ENCODE results near the gene SF3B1.
"Not testable (repeated sequence)": the region's sequence is repeated elsewhere in the genome, so short reads cannot be mapped to it uniquely, and the experiment has no call there.

The SF3B1 gene, protein sequence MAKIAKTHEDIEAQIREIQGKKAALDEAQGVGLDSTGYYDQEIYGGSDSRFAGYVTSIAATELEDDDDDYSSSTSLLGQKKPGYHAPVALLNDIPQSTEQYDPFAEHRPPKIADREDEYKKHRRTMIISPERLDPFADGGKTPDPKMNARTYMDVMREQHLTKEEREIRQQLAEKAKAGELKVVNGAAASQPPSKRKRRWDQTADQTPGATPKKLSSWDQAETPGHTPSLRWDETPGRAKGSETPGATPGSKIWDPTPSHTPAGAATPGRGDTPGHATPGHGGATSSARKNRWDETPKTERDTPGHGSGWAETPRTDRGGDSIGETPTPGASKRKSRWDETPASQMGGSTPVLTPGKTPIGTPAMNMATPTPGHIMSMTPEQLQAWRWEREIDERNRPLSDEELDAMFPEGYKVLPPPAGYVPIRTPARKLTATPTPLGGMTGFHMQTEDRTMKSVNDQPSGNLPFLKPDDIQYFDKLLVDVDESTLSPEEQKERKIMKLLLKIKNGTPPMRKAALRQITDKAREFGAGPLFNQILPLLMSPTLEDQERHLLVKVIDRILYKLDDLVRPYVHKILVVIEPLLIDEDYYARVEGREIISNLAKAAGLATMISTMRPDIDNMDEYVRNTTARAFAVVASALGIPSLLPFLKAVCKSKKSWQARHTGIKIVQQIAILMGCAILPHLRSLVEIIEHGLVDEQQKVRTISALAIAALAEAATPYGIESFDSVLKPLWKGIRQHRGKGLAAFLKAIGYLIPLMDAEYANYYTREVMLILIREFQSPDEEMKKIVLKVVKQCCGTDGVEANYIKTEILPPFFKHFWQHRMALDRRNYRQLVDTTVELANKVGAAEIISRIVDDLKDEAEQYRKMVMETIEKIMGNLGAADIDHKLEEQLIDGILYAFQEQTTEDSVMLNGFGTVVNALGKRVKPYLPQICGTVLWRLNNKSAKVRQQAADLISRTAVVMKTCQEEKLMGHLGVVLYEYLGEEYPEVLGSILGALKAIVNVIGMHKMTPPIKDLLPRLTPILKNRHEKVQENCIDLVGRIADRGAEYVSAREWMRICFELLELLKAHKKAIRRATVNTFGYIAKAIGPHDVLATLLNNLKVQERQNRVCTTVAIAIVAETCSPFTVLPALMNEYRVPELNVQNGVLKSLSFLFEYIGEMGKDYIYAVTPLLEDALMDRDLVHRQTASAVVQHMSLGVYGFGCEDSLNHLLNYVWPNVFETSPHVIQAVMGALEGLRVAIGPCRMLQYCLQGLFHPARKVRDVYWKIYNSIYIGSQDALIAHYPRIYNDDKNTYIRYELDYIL

DNA sequence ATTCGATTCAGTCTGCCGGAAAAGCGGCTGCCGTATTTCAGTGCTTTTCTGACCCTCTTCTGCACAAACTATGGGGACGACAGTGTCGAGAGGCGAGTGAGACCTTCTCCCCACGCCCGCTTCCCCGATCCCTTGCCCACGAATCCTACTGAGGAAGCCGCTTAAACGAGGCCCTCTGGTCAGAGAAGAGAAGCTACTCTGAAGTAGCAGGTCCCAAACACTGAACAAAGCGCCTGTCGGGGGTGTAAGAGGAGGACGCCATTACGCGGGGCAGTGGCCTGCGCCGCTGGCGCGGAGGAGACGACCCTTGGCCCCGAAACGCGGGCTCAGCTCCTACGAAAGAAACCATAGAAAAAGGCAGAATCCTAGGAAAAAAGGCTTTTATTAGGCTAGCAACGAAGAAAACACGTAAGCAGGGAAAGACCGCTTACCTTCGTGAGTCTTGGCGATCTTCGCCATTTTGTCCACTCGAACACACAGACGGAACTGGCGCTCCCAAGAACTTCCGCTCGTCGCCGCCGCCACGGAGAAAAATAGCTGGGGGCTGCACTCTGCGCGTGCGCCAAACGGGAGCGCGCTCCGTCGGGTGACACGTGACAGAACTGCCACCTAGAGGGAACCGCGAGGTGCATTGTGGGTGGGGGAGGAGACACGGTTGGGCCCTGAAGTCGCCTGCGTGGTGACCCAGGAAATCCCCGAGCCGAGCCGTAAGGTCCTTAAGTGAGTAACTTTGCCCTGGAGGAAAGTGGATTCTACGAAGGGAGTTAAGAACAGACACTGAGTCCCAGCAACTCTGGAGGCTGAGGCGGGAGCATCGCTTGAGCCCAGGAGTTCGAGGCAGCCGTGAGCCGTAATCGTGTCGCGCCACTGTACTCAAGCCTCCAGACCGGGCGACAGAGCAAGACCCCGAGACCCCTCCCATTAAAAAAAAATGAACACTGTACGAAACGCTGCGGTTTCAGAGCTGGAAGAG is at the start of gene SF3B1:
SF3B1 (minus strand) TSS at position 488 of the 973 bp plus-strand sequence; CDS start at position 459, 29 bp downstream.
- DNase-seq = peak; percentile 90

DNA sequence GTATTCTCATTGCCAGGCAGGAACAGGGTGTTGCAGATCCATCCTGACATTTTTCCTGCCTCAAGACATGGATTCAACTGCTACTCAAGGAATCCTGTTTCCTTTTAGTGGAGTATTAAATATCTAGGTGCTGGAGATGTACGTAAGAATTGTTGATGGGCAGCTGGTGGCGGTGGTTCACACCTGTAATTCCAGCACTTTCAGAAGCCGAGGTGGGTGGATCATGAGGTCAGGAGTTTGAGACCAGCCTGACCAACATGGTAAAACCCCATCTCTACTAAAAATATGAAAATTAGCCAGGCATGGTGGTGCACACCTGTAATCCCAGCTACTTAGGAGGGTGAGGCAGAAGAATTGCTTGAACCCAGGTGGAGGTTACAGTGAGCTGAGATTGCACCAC is 49.4 kb upstream of the SF3B1 start:
- not testable (repeated sequence) for DNase-seq

DNA sequence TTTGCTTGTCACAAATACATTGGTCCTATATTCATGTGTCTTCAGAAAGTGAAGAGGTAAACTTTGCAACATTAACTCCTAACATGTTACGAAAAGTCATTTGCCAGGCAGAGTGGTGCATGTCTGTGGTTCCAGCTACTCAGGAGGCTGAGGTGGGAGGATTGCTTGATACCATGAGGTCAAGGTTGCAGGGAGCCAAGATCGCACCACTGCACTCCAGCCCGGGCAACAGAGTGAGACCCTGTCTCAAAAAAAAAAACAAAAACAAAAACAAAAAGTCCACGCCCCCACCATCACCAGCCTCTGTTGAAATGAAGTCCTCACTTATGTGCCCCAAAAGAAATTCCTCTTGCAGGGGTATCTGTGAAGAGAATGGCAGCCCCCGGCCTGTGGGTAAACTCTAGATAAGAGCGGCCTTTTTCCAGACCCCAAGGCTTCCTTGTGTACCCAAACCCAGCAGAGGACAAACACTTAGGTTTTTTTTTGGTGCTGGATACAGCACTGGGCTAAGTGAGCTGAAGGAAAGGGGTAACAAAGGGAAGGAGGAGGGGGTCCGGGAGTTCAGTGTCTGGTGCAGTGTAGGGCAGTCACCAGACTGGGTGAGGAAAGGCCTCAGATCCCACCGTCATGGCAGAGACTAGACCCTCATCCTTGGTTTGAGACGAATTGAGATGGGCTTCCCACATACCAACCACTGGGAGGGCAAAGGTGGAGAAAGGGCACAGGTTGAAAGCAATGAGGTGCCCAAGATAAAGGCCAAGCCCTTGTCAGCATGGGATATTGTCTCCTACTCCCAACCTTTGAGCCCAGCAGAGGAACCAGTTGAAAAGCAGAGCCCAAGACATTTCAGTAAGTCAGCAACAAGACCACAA is 45.6 kb upstream of the SF3B1 start:
- DNase-seq = no peak

DNA sequence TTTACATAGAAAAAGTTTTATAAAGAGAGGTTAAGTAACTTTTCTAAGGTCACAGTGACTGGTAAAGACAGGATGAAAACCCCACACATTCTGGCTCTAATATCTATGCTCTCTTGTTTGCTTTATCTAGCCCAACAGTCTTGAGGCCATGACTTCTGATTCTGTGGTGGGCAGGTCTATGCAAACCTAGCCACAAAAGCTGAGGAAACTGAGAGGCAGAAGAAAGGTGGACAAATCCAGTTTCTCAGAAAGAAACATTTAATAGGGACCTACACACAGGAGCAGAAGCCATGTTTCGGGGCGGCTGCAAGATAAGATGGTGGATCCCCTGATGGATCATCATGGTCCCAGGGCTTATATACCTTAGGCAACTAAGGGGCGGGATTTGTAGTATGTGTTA is 43.0 kb upstream of the SF3B1 start:
- no peak for DNase-seq

DNA sequence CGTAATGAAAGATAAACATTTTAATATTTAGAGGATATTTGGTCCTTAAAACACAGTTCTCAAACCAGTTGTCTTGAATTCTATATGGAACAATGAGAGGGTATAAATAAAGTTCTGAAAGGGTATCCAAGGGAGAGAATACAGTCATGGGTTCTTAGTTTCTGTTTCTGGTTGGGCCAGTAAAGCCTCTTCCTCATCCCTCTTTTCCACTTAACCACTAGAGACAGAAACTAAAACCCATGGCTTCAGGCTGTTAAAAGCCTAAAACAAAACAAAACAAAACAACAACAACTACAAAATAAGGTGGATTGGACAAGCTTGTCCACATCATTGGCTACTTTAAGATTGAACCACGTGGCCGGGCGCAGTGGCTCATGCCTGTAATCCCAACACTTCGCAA is 37.3 kb upstream of the SF3B1 start:
- DNase-seq = no peak

DNA sequence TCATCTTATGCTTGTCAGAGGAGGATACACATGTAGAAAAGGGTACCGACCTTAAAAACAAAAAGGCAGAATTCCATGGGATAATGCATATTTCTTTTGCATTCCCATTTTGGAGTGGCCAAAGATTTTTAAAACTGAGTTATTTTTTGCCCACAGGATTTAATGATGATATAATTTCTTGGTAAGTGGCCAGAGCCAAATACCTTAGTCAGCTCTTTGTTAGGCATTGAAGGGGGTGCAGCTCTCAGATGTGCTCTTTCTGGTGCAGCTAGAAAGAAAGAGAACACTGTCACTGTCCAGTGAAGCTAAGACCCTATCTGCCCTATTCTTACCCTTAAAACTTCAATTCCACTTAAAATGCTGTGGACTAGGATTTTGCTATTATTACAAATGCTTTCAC is 29.3 kb upstream of the SF3B1 start:
- no peak for DNase-seq

DNA sequence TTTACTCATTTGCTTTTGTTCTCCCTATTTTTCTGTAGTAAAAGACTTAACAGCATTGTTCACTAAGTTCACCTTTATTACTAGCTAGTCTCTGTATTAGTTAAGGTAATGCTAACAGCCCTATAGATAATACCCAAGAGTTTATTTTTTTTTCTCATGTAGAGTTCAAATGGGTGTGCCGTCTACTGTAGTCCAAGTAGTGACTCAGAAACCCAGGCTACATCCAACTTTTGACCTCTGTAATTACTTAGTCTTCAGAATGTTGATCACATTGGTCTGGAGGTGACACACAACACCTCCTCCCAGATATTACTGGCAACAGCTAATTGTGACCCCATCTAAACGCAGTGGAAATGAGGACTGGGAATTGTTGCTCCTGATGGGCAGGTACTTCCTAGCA is 26.2 kb upstream of the SF3B1 start:
- DNase-seq = no peak

DNA sequence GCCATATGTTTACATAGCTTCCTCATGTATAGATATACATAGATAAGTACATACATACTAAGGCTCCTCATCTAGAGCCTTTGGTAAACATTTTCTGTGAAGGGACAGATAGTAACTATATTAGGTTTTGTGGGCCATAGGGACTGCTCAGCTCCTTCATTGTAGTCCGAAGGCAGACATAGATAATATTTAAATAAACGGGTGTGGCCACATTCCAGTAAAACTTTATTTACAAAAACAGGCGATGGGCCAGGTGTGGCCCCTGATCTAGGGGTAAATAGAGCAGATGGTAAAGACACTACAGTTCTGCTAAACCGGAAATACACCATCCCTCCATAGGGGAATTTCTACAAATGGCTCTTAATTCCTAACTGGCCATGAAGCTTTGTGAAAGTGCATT is 25.8 kb upstream of the SF3B1 start:
- DNase-seq = no peak

DNA sequence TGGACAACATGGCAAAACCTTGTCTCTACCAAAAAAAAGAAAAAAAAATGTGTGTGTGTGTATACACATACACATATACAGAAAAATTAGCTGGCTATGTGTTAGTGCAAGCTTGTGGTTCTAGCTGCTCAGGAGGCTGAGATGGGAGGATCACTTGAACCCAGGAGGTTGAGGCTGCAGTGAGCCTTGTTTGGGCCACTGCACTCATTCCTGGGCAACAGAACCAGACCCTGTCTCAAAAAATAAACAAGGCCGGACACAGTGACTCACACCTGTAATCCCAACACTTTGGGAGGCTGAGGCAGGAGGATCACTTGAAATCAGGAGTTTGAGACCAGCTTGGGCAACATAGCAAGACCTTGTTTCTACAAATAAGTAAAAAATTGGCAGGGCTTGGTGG is 20.6 kb upstream of the SF3B1 start:
- no peak for DNase-seq

DNA sequence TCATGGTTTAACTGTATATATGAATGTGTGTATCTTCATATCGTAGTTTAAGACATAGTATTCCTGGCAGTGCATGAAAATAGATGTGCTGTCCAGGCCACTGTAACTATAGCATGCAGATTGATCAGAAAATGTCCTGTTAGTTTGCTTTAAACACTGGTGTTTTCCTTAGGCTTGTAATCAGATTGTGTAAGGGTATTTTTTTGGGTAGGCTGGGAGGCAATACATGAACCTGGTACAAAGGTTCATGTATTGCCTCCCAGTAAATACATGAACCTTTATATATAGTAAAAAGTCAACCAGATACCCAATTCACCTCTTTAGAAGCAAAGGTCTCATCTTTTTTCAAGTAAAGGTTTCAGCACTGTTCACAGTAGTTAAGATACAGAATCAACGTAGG is 20.1 kb upstream of the SF3B1 start:
- DNase-seq = no peak

DNA sequence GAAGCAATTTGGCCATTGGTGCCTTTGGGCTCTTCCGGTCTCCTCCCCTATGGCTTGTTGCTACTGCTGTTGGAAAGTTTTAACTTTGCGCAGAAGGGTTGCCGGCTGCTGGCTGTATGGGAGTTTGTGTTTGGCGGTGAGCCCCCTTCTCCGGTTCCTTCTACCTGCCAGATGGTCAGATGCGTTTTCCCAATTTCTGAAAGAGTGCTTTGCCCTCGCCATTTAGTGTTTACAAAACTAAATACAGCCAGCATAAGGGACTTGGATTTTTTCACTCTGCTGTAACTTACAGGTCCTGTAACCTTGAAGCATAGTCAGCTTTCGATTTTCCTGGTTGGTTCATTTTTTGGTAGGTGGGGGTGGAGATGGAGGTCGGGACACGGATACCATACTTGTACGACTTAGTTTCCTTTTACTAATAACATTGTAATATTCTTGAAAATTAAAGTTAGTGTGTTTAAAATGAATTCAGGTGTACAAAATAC is 19.1 kb upstream of the SF3B1 start:
- peak; percentile 92 for DNase-seq

DNA sequence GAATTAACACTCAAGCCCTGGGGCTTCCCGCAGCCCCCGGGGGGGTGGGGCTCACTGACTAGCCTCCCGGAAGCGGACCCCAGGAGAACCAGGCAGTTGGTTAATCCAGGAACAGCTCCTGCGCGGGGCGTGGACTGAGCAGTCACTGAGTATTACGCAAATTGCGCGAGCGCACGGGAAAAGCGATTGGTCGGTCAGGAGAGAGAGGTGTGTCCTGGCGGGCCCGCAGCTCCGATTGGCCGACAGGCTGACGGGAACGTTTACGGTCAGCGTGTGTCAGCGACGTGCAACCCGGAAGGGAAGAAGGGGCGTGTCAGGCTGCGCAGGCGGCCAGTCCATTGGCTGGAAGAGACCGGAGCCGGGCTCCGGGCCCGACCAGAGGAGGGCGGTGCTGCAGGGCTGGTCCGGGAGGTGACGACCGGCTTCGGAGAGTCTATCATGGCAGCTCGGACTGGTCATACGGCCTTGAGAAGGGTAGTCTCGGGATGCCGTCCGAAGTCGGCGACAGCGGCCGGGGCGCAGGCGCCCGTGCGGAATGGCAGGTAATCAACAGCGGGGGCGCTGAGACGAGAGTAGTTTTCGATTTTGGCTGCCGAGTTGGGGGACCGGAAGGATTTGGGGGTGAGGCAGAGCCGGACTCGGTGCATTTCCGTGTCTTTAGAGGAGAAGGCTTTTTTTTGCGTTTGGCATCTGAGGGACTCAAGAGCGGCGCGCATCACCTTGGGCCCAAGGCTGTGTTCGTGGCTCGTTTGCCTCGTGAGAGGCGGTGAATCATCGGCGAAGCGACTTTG is 18.5 kb upstream of the SF3B1 start, which contains the start of gene COQ10B:
COQ10B (plus strand) TSS at position 430 of the 791 bp plus-strand sequence; CDS start at position 439, 9 bp downstream.
- peak; percentile 99 for DNase-seq

DNA sequence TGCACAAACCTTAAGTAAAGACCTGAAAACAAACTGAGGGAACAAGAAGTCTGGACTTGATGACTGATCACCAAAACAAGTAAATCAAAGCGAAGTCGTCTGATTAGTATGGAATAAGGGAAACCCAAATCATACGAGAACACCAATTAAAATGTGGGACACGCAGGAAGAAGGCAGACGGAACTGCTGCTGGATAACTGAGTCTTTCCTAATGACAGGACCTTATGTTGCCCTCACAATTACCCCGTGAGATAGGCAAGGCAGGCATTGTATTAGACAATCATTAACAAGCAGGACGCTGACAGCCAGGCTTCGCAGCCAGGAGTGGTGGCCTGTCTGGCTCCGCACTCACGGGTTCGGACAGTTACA is 17.9 kb upstream of the SF3B1 start:
- no peak for DNase-seq

DNA sequence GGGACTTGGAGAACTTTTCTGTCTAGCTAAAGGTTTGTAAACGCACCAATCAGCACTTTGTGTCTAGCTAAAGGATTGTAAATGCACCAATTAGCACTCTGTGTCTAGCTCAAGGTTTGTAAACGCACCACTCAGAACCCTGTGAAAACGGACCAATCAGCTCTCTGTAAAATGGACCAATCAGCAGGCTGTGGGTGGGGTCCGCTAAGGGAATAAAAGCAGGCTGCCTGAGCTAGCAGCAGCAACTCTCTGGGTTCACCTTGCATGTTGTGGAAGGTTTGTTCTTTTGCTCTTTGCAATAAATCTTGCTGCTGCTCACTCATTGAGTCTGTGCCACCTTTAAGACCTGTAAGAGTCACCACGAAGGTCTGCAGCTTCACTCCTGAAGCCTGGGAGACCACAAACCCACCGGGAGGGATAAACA is 16.1 kb upstream of the SF3B1 start:
- DNase-seq = not testable (repeated sequence)

DNA sequence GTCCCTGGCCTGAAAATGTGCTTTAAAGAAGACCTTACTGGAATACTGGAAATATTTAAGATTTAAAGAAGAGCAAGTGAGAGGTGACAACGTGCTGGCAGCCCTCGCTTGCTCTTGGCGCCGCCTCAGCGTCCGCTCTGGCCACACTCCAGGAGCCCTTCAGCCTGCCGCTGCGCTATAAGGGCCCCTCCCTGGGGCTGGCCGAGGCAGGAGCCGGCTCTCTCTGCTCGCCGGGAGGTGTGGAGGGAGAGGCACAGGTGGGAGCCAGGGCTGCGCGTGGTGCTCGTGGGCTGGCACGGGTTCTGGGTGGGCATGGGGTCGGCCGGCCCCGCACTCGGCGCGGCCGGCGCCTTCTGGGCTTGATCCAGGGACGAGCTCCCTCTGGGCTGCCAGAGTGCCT is 15.6 kb upstream of the SF3B1 start:
- no peak for DNase-seq

DNA sequence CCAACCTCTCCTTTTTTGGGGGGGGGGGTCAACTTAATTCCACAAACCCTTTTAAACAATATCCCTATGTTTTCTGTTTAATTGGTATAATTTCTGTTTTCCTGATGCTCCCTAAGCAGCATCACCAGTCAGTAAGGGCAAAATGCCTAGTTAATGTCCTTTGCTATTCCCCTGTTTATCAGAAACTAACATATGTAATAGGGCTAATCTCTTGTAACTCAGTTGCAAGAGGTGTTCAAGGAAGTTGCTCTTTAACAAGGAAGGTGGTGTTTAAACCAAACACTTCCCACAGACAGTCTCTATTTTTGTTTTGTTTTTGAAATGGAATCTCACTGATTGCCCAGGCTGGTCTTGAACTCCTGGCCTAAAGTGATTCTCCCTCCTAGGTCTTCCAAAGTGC is 12.0 kb upstream of the SF3B1 start:
- DNase-seq = no peak

DNA sequence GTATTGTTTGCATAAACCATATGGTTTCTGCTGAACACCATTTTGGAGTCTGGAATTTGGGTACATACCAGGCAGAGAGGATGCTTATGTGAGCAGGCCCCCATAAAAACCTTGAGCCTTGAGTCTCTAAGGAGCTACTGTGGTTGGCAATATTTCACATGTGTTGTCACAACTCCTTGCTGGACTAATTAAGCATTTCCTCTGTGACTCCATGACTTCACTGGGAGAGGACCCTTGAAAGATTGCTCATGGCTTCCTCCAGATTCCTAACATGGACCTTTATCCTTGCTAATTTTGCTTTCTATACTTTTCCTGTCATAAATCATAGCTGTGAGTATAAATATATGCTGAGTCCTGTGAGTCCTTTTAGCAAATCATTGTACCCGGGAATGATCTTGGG is 10.9 kb upstream of the SF3B1 start:
- DNase-seq = no peak

DNA sequence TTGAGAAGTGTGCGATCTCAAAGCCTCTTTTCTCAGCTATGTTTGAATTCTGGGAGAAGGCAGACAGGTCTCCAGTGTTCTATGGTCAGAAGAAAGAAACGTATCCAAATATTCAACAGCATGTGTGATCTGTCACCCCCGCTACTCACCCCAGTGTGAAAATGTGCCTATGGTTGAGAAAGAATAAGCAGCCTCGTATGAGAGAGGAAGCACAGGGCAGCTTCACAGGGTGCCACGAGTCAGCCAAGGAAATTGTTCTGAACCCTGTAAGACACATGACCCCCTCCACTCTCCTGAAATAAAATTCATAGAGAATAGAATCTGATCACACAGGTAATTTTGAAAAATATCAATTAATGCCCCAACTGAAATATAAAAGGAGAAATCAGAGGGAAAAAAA is 8.0 kb upstream of the SF3B1 start:
- DNase-seq = no peak

DNA sequence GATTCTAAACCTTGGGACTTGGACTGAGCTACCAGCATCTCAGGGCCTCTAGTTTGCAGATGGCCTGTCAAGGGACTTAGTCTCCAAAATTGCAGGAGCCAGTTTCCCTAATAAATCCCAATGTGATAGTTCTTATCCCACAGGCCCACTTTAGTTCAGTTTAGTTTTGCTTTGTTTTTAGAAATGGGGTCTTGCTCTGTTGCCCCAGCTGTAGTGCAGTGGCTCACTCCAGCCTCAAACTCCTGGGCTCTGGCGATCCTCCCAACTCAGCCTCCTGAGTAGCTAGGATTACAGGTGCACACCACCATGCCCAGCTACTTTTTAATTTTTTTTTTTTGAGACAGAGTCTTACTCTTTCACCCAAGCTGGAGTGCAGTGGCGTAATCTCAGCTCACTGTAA is 2.6 kb upstream of the SF3B1 start:
- no peak for DNase-seq

Data from DMS 273 treated with DMSO at 0.1 percent for 48 hours (cell line).